SH-SY5Y (cell line): ENCODE data around the gene BTBD9.

Experiments
- GATA2 ChIP-seq: IDR thresholded peaks from 2 replicates; pipeline ENCODE4 v1.6.1; 2011; ENCODE audit warnings: mild to moderate bottlenecking, low read depth, low read length
- GATA3 ChIP-seq: IDR thresholded peaks from 2 replicates; pipeline ENCODE4 v1.6.1; 2011; ENCODE audit warnings: low read depth, mild to moderate bottlenecking, low read length, moderate library complexity

DNA sequence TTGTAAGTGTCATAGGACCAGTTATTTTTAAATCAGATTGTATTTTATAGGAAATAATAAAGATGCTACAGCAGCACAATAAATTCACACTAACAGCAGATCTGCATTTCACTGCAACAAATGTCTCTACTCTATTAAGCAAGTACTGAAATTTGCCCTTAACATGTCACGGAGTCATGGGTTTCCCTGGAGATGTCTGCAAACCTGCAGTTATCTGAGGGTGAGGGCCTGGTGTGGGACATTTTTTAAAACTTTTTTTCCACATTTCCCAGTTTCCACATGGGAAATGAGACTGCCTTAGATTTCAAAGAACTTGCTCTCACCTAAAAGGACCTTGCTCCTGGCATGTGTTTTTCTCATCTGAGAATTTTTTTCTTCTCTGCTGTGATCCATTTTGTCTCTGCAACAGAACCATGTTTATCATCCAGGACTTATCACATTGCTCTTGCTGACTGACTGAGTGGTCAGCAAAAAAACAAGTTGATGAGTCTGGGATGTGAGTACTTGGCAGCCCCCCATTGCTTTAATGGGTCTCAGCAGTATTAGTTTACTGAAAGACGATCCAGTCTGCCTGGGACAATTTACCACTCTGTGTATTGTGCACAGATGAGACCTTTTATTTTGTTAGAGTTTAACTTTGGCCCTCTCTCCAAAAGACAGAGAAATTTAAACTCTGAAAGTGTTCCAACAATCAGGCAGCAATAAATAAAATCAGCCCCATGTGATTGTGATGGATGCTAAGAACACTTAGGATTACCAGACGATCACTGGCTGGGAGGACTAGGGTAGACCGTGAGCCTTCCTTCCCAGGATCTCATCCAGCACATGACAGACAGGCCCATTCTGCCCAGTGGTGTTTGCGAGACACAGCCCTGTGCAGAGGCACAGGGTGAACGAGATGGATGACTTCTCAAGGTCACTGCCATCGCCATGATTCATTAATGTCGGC is 268.8 kb downstream of the BTBD9 start:
- no peak for TF ChIP-seq GATA2
- TF ChIP-seq GATA3, result no peak
